HG03469 (cell line): ENCODE data around the gene INPP5A.

Source experiments
- ATAC-seq: cut with Tn5 transposase; IDR thresholded peaks from one replicate; pipeline ENCODE4 v1.9.1; 2021; ENCODE audit warnings: mild to moderate bottlenecking, moderate library complexity, moderate number of reproducible peaks; ENCODE audit not compliant: unreplicated experiment

INPP5A gene

GRCh38 chr10:132624061-132624846 is 86.7 kb downstream of the INPP5A start:
- no peak for ATAC-seq

DNA sequence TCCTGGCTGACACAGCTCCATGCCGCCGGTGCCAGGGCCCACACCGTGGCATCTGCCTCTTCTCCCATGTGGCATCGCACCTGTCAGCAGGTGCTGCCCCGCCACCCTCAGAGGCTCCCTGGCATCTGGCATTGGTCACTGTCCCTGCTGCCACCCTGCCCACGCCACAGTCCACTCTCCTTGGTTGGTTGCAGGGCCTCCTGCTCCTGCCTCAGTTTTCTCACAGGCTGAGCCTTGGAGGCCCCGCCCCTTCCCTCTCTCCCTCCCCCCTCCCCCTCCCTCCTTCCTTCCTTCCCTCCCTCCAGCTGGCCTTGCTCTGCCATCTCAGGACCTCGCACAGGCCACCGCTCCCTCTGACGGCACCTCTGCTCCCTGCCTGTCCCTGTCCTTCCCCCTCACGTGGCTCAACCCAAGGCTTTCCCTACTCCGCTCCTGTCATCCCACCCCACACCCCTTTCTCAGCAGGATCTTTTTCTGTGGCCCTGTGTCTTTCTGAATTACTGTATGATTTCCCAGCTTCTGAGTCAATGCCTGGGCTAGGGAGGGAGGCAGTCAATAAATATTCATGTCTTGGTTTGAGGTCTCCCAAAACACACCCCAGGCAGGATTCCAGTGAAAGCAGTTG is 87.4 kb downstream of the INPP5A start:
- ATAC-seq, result no peak

- ATAC-seq, result no peak
Observed at GRCh38 chr10:132626019-132626760, 88.6 kb downstream of the INPP5A start.

GRCh38 chr10:132626761-132627665 is 89.4 kb downstream of the INPP5A start:
- no peak for ATAC-seq

DNA sequence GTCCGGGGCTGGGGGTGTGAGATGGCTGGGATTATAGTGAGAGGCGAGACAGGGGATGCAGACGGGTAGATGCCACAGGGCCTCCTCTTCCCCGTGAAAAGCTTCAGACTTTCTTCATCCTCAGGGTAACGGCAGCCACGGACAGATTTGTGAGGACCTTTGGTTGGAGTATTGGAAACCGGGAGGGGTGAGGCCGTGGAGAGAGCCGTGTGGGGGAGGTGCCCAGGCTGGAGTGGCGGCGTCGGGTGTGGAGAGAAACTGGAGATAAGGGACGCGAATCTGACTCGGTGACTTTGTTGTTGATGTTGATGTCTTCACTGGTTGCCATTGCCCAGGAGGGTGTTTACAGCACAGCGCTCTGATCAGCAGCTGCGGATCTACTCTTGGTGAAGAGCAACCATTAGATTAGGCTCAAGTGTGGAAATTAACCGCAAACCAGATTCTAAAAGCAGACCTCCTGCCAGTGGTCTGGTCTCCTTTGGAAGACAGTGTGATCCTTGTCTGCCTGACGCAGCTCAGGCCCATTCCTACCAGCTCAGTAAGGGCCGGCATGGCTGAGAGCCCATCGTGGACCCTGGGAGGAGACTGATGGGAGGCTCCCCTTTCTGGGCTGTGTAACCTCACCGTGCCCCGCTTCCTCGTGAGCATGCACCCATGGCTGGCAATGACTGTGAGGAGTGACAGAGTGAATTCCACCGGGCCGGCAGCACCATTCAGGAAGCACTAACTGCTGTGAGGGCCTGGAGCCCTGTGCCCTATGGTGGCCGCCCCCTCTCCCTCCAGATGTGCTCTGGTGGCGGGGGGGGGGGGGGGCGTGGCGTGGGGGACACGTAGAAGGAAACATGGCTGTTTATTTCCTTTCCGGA is 90.3 kb downstream of the INPP5A start:
- no peak for ATAC-seq

- no peak for ATAC-seq
Observed at GRCh38 chr10:132628966-132629900, 91.6 kb downstream of the INPP5A start.

GRCh38 chr10:132630156-132630555 is 92.6 kb downstream of the INPP5A start:
- ATAC-seq, result no peak

GRCh38 chr10:132630666-132631337 is 93.2 kb downstream of the INPP5A start:
- no peak for ATAC-seq

DNA sequence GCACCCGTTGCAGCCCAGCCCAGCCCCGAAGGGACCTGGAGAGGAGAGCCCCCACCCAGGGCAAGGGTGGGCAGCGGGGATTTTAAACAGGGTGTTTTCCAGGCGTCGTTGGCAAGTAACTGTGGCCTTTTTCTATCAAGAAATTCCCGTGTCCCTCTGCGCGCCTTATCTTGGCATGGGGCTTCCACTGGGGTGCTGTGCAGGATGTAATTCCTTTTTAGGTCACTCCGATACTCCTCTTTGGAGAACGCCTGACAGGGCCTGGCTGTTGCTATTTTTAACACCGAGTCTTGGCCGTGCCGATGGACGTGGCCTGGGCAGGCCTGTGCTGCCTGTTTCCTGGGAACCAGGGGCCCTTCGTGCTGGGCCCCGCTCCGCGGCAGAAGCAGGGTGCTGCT is 93.8 kb downstream of the INPP5A start:
- no peak for ATAC-seq

DNA sequence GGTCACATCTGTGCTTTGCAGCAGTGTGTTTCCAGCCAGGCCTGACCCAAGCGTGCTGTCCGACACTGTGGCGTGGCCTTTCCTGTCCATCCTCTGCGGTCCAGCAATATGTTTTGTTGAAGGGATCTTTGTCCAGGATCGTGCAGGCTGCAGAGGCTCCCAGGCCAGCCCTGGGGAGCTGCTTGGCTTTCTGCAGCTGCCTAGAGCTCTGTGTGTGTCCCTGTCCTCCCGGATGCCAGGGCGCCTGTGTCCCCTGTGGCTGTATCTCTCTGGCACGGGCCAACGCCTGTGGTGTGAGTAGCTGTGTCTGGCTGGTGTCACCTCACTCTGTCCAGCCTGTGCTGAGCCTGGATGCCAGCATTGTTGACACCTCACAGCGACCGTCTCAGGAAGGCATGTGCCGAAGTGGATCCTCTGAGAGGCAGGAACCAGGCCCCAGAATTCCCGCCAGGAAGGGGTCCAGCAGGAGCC is 94.5 kb downstream of the INPP5A start:
- ATAC-seq, result no peak

- ATAC-seq, result no peak
Observed at GRCh38 chr10:132632851-132633684, 95.5 kb downstream of the INPP5A start.

DNA sequence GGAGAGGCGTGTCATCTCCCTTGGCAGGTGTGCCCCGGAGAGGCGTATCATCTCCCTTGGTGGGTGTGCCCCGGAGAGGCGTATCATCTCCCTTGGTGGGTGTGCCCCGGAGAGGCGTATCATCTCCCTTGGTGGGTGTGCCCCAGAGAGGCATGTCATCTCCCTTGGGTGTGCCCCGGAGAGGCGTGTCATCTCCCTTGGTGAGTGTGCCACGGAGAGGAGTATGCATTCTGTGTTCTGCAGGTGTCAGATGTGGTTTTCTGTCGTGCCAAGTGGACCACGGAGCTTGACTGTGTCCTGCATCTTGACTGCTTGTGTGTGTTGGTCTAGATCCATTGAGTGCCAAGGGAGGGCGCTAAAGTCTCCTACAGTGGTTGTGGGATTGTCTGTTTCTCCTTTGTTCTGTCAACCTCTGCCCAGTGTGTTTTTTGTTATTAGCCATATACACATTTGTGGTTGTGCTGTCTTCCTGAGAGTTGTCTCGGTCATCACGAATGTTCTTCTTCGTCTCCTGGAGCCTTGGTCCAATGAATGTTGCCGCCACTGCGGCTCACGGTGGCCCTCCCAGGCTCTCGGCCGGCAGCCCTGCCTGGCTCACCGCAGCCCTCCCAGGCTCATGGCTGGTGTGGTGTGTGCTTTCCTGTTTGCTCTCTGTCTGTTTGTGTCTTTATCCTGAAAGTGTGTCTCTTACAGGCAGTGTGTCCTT is 96.8 kb downstream of the INPP5A start:
- ATAC-seq, result no peak

DNA sequence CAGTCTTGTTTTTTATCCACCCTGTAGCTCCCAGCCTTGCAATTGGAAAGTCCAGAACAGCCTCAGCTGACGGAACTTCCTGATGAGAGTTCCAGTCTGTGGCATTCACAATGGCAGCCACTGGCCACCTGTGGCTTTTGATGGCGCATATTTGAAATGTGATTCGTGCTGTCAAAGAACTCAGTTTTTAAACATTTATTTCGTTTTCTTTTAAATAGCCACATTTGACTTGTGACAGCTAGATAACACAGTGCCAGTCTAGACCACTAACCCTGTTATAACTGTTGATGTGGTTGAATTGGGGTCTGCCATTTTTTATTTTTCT is 97.3 kb downstream of the INPP5A start:
- ATAC-seq, result no peak

GRCh38 chr10:132636358-132636757 is 98.8 kb downstream of the INPP5A start:
- ATAC-seq, result no peak

GRCh38 chr10:132637477-132638129 is 100.0 kb downstream of the INPP5A start:
- ATAC-seq, result no peak

GRCh38 chr10:132638130-132638515 is 100.5 kb downstream of the INPP5A start:
- no peak for ATAC-seq
